Neural cell (in vitro differentiated cells): ENCODE measurements around the gene VN1R2. TPM values are rescaled to one million over a fixed set of nuclear protein-coding genes. Genes with fewer than 3 reads are reported as not detected.

Source experiments
- polyA plus RNA-seq: library from polyadenylated mRNA; depleted of rRNA; stranded (reverse); fragments of >200 nt; gene quantifications from 2 replicates; pipeline ENCODE4 v1.2.3, GENCODE V29; 2014

VN1R2 gene
- polyA plus RNA-seq, 1 donor from 2014 or later = not detected

Other genes starting within 250 kb of the VN1R2 start
- not detected in 2 replicates for gene ERVV-1, start 244.4 kb upstream of the VN1R2 start, polyA plus RNA-seq
- not detected in 2 replicates for gene ERVV-2, start 213.6 kb upstream of the VN1R2 start, polyA plus RNA-seq
- gene ZNF160, start 154.9 kb upstream of the VN1R2 start, polyA plus RNA-seq = 28.1 and 38.8 TPM in 2 replicates
- gene ZNF415, start 125.4 kb upstream of the VN1R2 start, polyA plus RNA-seq = 25.9 and 27.2 TPM in 2 replicates
- 7.4 and 7.7 TPM in 2 replicates for gene ZNF347, start 99.2 kb upstream of the VN1R2 start, polyA plus RNA-seq
- gene ZNF665, start 64.9 kb upstream of the VN1R2 start, polyA plus RNA-seq = 2.6 and 2.8 TPM in 2 replicates
- gene ZNF677, start 3.4 kb upstream of the VN1R2 start, polyA plus RNA-seq = 35.4 and 39.4 TPM in 2 replicates
- not detected in 2 replicates for gene VN1R4, start 9.4 kb downstream of the VN1R2 start, polyA plus RNA-seq
- gene ZNF845, start 75.5 kb downstream of the VN1R2 start, polyA plus RNA-seq = 6.1 and 6.8 TPM in 2 replicates
- gene ZNF525, start 107.4 kb downstream of the VN1R2 start, polyA plus RNA-seq = 2.8 and 5.1 TPM in 2 replicates
- 7.5 and 8.7 TPM in 2 replicates for gene ZNF765, start 136.9 kb downstream of the VN1R2 start, polyA plus RNA-seq
- 11.4 and 16.8 TPM in 2 replicates for gene ZNF761, start 173.7 kb downstream of the VN1R2 start, polyA plus RNA-seq
- gene ZNF813, start 209.4 kb downstream of the VN1R2 start, polyA plus RNA-seq = 1.9 and 2.6 TPM in 2 replicates